RPMI8226 (cell line): Measurements from ENCODE around the gene DMBX1.

Source experiments
- DNase-seq: peaks from one replicate; pipeline ENCODE4 v3.0.0-alpha.2; 2015

Gene DMBX1

GRCh38 chr1:46461017-46461808 is 28.4 kb upstream of the DMBX1 start:
- DNase-seq, result no peak

GRCh38 chr1:46461809-46462448 is 27.7 kb upstream of the DMBX1 start:
- no peak for DNase-seq

GRCh38 chr1:46464013-46464548 is 25.6 kb upstream of the DMBX1 start:
- DNase-seq, result no peak

GRCh38 chr1:46464915-46465314 is 24.7 kb upstream of the DMBX1 start:
- DNase-seq, result no peak

- DNase-seq, result no peak
Measured at GRCh38 chr1:46465981-46466476, 23.6 kb upstream of the DMBX1 start.

- no peak for DNase-seq
Measured at GRCh38 chr1:46466477-46467182, 23.0 kb upstream of the DMBX1 start.

GRCh38 chr1:46467183-46467504 is 22.5 kb upstream of the DMBX1 start:
- DNase-seq, result no peak

GRCh38 chr1:46469881-46470280 is 19.8 kb upstream of the DMBX1 start:
- no peak for DNase-seq

GRCh38 chr1:46471848-46472492 is 17.7 kb upstream of the DMBX1 start:
- DNase-seq, result no peak

GRCh38 chr1:46472498-46473181 is 17.0 kb upstream of the DMBX1 start:
- no peak for DNase-seq

GRCh38 chr1:46473991-46474390 is 15.6 kb upstream of the DMBX1 start:
- no peak for DNase-seq

GRCh38 chr1:46474570-46474969 is 15.1 kb upstream of the DMBX1 start:
- no peak for DNase-seq

- no peak for DNase-seq
Measured at GRCh38 chr1:46476673-46477072, 13.0 kb upstream of the DMBX1 start.

- DNase-seq, result peak; percentile 79
Measured at GRCh38 chr1:46477153-46477929, 12.3 kb upstream of the DMBX1 start.

- no peak for DNase-seq
Measured at GRCh38 chr1:46478721-46479485, 10.7 kb upstream of the DMBX1 start.

- no peak for DNase-seq
Measured at GRCh38 chr1:46479744-46480350, 9.8 kb upstream of the DMBX1 start.

GRCh38 chr1:46480959-46481646 is 8.5 kb upstream of the DMBX1 start:
- DNase-seq, result no peak

GRCh38 chr1:46481961-46482360 is 7.7 kb upstream of the DMBX1 start:
- DNase-seq, result no peak

GRCh38 chr1:46483589-46483988 is 6.0 kb upstream of the DMBX1 start:
- DNase-seq, result no peak
